Vagina (tissue), 2 donors: ENCODE results near the gene MAMDC2. TPM values are rescaled to one million over a fixed set of nuclear protein-coding genes. Genes with fewer than 3 reads are reported as not detected.

Source experiments
- DNase-seq, 2 donors: peaks; one replicate each; pipeline ENCODE4 v3.0.0-alpha.2; 2017; ENCODE audit errors: extremely low spot score in 2 of 2
- H3K27ac ChIP-seq: fragments of 200-600 bp; sonication (generic); one replicate; pipeline ENCODE4 v1.5.1; 2019
- H3K27me3 ChIP-seq: fragments of 200-600 bp; sonication (generic); one replicate; pipeline ENCODE4 v1.5.1; 2019
- H3K36me3 ChIP-seq, 2 donors: fragments of 200-600 bp; sonication (generic); one replicate each; pipeline ENCODE4 v1.5.1; 2017 to 2019
- H3K4me1 ChIP-seq: fragments of 200-600 bp; sonication (generic); one replicate; pipeline ENCODE4 v1.5.1; 2019
- H3K4me3 ChIP-seq, 2 donors: fragments of 200-600 bp; sonication (generic); 1 replicate in 1 of 2; 2 replicates in 1 of 2; pipeline ENCODE4 v1.5.1; 2016 to 2019
- H3K9me3 ChIP-seq: fragments of 200-600 bp; sonication (generic); one replicate; pipeline ENCODE4 v1.5.1; 2019
- POLR2A ChIP-seq, 2 donors: fragments of 450-650 bp; IDR thresholded peaks; one replicate each; pipeline ENCODE4 v1.6.1; 2017; ENCODE audit warnings: antibody characterized with exemption in 2 of 2, mild to moderate bottlenecking in 2 of 2, moderate library complexity in 2 of 2
- POLR2AphosphoS5 ChIP-seq, 2 donors: sonication (generic); formaldehyde crosslinking; IDR thresholded peaks; one replicate each; pipeline ENCODE4 v1.9.0; 2017; ENCODE audit warnings: antibody characterized with exemption in 2 of 2, mild to moderate bottlenecking in 2 of 2, low read depth in 1 of 2; ENCODE audit not compliant: insufficient read depth in 1 of 2
- intact Hi-C: fragments of 100-400 bp; cut with DNase I; formaldehyde crosslinking; loops from one replicate; pipeline ENCODE4 v1.15.1; 2023
- total RNA-seq: library from RNA; depleted of rRNA; stranded (reverse); fragments of >200 nt; gene quantifications from one replicate; pipeline ENCODE4 v1.2.3, GENCODE V29; 2016
- TF ChIP-seq, protein P1 (sequence below), 3 experiments: fragments of 450-650 bp in 2 of 3; fragments of 200-600 bp in 1 of 3; sonication (generic) in 1 of 3; IDR thresholded peaks; one replicate each; pipeline ENCODE4 v1.5.1; 2017 to 2019; ENCODE audit warnings: antibody characterized with exemption in 3 of 3, mild to moderate bottlenecking in 2 of 3, moderate library complexity in 2 of 3

MAMDC2 gene
- total RNA-seq, 1 donor from 2014 or later, result 38.5 TPM

DNA sequence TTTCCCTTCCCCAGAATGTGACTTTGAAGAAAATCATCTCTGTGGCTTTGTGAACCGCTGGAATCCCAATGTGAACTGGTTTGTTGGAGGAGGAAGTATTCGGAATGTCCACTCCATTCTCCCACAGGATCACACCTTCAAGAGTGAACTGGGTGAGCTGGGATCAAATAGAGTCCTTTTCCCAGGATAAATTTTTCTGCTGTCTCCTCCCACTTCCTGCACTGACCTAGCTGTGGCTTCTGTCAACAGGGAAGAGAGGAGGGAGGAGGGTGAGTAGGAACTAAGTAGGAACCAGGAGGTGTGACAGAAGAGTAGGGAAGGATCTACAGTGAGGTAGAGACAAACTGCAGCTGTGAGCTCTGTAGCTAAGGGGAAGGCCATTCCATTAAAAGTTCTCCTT is 69.3 kb downstream of the MAMDC2 start:
- Histone ChIP-seq H3K4me3 (no peak overlapping the region), H3K36me3 (peaks cover 0 to 4% of the 10 kb centered on the region in 2 donors), H3K9me3 (no peaks in the 10 kb centered on the region), H3K4me1 (peaks cover 8% of the 10 kb centered on the region), H3K27ac (no peak overlapping the region), H3K27me3 (no peaks in the 10 kb centered on the region)
- intact Hi-C loops, result loop anchor here (5.0 to 10.0 kb wide), 2 partner anchors 68 to 141 kb away; partner anchors contain the start of gene MAMDC2
- DNase-seq, result no peak
- no peak for TF ChIP-seq POLR2AphosphoS5 (IDR thresholded peaks at IDR 0.05; ENCODE audit: insufficient read depth in 1 of 2, low read depth in 1 of 2)
- TF ChIP-seq, protein P1, sequence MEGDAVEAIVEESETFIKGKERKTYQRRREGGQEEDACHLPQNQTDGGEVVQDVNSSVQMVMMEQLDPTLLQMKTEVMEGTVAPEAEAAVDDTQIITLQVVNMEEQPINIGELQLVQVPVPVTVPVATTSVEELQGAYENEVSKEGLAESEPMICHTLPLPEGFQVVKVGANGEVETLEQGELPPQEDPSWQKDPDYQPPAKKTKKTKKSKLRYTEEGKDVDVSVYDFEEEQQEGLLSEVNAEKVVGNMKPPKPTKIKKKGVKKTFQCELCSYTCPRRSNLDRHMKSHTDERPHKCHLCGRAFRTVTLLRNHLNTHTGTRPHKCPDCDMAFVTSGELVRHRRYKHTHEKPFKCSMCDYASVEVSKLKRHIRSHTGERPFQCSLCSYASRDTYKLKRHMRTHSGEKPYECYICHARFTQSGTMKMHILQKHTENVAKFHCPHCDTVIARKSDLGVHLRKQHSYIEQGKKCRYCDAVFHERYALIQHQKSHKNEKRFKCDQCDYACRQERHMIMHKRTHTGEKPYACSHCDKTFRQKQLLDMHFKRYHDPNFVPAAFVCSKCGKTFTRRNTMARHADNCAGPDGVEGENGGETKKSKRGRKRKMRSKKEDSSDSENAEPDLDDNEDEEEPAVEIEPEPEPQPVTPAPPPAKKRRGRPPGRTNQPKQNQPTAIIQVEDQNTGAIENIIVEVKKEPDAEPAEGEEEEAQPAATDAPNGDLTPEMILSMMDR (IDR thresholded peaks at IDR 0.05), result no peak

DNA sequence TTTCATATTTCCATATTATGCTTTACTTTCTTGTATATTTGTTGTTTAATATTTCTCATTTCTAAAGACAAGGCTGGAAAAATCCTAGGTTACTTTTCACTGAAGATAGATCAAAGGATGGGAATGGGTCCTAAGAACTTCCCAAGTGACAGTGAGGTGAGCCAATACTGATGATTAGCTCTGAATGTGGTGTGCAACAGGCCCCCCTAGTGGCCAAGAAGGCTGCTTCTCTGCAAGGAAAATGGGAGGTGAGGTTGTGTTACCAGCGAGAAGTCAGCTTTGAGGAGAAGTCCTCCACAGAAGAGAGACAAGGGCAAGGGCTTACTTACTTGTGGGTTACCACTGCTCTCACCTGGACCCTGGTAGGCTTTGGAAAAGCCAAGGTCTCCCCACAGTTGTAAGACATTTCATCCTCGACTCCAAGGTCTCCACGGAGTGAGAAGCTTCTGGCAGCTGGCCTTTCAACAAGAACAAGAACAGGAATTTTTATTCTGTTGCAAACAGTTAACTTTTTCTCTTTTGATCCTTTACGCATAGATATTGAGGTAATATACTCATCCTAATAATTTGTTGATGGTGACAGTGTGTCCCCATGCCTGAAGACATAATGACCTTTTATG is 69.9 kb downstream of the MAMDC2 start:
- intact Hi-C loops, result loop anchor here (5.0 to 10.0 kb wide), 2 partner anchors 69 to 141 kb away; partner anchors contain the start of gene MAMDC2

DNA sequence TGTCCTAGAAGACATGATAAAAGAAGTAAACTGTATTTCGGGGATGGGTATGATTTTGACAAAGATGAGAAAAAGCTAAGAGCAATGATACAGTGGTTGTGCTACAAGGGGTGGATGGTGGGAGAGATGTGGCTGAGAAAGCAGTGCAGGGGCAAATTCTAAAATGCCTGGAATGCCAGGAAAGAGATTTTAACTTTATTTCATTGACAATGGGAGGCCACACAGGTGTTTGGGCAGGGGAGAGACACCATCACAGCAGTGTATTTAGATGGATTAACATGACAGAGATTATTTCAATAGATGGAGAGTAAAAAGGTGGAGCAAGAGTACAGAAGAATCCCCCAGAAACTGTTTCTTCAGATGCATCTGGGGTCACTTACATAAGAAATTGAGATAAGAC is 71.2 kb downstream of the MAMDC2 start:
- intact Hi-C loops, result loop anchor here (5.0 to 10.0 kb wide), 2 partner anchors 70 to 143 kb away; partner anchors contain the start of gene MAMDC2
- TF ChIP-seq, protein P1 (IDR thresholded peaks at IDR 0.05), result no peak
- TF ChIP-seq POLR2AphosphoS5 (IDR thresholded peaks at IDR 0.05; ENCODE audit: insufficient read depth in 1 of 2, low read depth in 1 of 2) (no peak), POLR2A (IDR thresholded peaks at IDR 0.05) (no peak)
- H3K4me3 ChIP-seq, result no peak overlapping the region
- H3K27ac ChIP-seq, result no peak overlapping the region
- DNase-seq, result no peak
- peaks cover 8% of the 10 kb centered on the region for H3K4me1 ChIP-seq
- peaks cover 0 to 2% of the 10 kb centered on the region in 2 donors for H3K36me3 ChIP-seq
- no peaks in the 10 kb centered on the region for H3K27me3 ChIP-seq
- H3K9me3 ChIP-seq, result no peaks in the 10 kb centered on the region

More for the DNA sequence above, 69.9 kb downstream of the MAMDC2 start:
- no peaks in the 10 kb centered on the region for H3K9me3 ChIP-seq
- H3K4me3 ChIP-seq, result no peak overlapping the region
- TF ChIP-seq, protein P1 (IDR thresholded peaks at IDR 0.05), result peak; percentile 27 to 50 (median 44)
- TF ChIP-seq POLR2A (IDR thresholded peaks at IDR 0.05), result no peak
- H3K4me1 ChIP-seq, result peaks cover 8% of the 10 kb centered on the region
- no peak for DNase-seq
- no peak overlapping the region for H3K27ac ChIP-seq
- H3K27me3 ChIP-seq, result no peaks in the 10 kb centered on the region
- peaks cover 0 to 4% of the 10 kb centered on the region in 2 donors for H3K36me3 ChIP-seq

DNA sequence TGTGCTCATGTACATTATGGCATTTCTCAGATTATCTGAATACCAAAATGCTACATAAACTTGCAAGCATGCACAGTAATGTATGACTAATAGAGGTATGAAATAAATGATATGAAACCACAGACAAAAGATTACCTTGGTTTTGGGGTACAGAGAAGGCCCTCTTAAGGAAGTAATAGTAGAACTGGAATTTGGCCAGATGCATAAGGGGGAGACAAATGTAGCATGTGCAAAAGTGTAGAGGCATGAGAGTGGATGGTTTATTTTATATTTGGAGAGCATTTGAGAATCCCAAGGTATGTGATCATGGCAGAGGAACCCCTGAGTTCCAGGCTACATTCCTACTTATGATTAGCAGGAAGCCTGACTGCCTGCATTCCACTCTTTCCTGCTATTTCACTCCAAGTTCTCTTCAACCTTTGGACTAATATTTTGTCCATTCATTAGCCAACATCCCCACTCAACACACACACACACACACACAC is 74.2 kb downstream of the MAMDC2 start:
- peak in 1 of 2 donors; percentile 8 for DNase-seq
- intact Hi-C loops, result loop anchor here (10.0 kb wide), 1 partner anchor 73 kb away; the partner anchor contains the start of gene MAMDC2
- Histone ChIP-seq H3K27ac (no peak overlapping the region), H3K36me3 (peaks cover 0 to 8% of the 10 kb centered on the region in 2 donors), H3K9me3 (no peaks in the 10 kb centered on the region), H3K27me3 (no peaks in the 10 kb centered on the region), H3K4me3 (no peak overlapping the region), H3K4me1 (peaks cover 8% of the 10 kb centered on the region)
- TF ChIP-seq, protein P1 (IDR thresholded peaks at IDR 0.05), result no peak
- TF ChIP-seq POLR2AphosphoS5 (IDR thresholded peaks at IDR 0.05; ENCODE audit: insufficient read depth in 1 of 2, low read depth in 1 of 2) (no peak), POLR2A (IDR thresholded peaks at IDR 0.05) (no peak)

DNA sequence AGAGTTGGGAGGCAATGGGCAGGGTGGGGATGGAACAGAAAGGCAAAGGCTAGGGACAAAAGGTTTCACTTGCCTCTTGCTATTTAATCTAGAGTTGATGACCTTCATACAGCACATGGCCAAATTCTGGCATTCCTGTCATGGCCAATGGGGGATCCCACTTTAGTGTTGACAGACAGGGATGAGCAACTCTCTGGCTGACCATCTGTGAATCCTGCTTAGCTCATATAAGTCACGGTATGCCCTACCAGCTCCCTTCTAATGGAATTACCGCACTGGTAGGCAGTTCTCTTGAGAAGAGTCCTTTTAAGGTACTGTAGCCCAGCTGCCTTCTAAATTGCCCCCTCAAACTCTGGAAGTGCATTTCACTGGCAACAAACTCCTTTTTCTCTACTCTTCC is 76.1 kb downstream of the MAMDC2 start:
- peaks cover 8% of the 10 kb centered on the region for H3K4me1 ChIP-seq
- peaks cover 0 to 8% of the 10 kb centered on the region in 2 donors for H3K36me3 ChIP-seq

More for the DNA sequence above, 76.1 kb downstream of the MAMDC2 start:
- H3K9me3 ChIP-seq, result no peaks in the 10 kb centered on the region
- TF ChIP-seq POLR2A (IDR thresholded peaks at IDR 0.05) (no peak), POLR2AphosphoS5 (IDR thresholded peaks at IDR 0.05; ENCODE audit: insufficient read depth in 1 of 2, low read depth in 1 of 2) (no peak)
- TF ChIP-seq, protein P1 (IDR thresholded peaks at IDR 0.05), result no peak
- intact Hi-C loops, result loop anchor here (10.0 kb wide), 1 partner anchor 75 kb away; the partner anchor contains the start of gene MAMDC2
- DNase-seq, result peak in 1 of 2 donors; percentile 69
- H3K27ac ChIP-seq, result no peak overlapping the region
- no peak overlapping the region for H3K4me3 ChIP-seq
- H3K27me3 ChIP-seq, result no peaks in the 10 kb centered on the region
